Naive B cell (primary cell): ENCODE measurements around the gene NUCB1. TPM values are rescaled to one million over a fixed set of nuclear protein-coding genes. Genes with fewer than 3 reads are reported as not detected.

Source experiments
- ATAC-seq, 2 donors: fragments of 150-1000 bp; cut with Tn5 transposase; 2 replicates each; pipeline ENCODE4 v1.10.0; 2021; ENCODE audit warnings: low read depth in 2 of 2, mild to moderate bottlenecking in 2 of 2, moderate library complexity in 2 of 2
- DNase-seq: peaks from one replicate; pipeline ENCODE4 v3.0.0; 2022
- H3K27ac Mint-ChIP-seq, 6 donors: one replicate each; pipeline ENCODE4 v1.8.0; 2020 to 2022; ENCODE audit warnings: mild to moderate bottlenecking in 6 of 6, mixed read lengths in 6 of 6, moderate library complexity in 5 of 6, inconsistent platforms in 2 of 6
- H3K27me3 Mint-ChIP-seq, 3 donors: one replicate each; pipeline ENCODE4 v1.8.0; 2021 to 2022; ENCODE audit warnings: mixed read lengths in 3 of 3, mild to moderate bottlenecking in 1 of 3
- H3K36me3 Mint-ChIP-seq, 2 donors: one replicate each; pipeline ENCODE4 v1.8.0; 2020 to 2022; ENCODE audit warnings: mixed read lengths in 2 of 2, inconsistent platforms in 1 of 2, mild to moderate bottlenecking in 1 of 2
- H3K4me1 Mint-ChIP-seq, 3 donors: one replicate each; pipeline ENCODE4 v1.8.0; 2020 to 2022; ENCODE audit warnings: mixed read lengths in 3 of 3, inconsistent platforms in 1 of 3, mild to moderate bottlenecking in 1 of 3, moderate library complexity in 1 of 3
- H3K4me3 Mint-ChIP-seq, 8 donors: one replicate each; pipeline ENCODE4 v1.8.0; 2020 to 2022; ENCODE audit warnings: mild to moderate bottlenecking in 8 of 8, mixed read lengths in 8 of 8, moderate library complexity in 8 of 8, inconsistent platforms in 2 of 8
- H3K9me3 Mint-ChIP-seq, 7 donors: one replicate each; pipeline ENCODE4 v1.8.0; 2020 to 2022; ENCODE audit warnings: mixed read lengths in 7 of 7, mild to moderate bottlenecking in 5 of 7, inconsistent platforms in 2 of 7, moderate library complexity in 1 of 7
- polyA plus RNA-seq, 6 donors: library from polyadenylated mRNA; unstranded; fragments of 300-500 nt; fragmentation: Illumina TruSeq; gene quantifications; one replicate each; pipeline ENCODE4 v1.2.3, GENCODE V29; 2021; ENCODE audit warnings: low read depth in 6 of 6

NUCB1 gene
- polyA plus RNA-seq, 6 donors from 2014 or later, result 48.8 to 90.6 (median 54.6) TPM

GRCh38 chr19:48965806-48966540, 65.9 kb downstream of the NUCB1 start:
- peak overlapping the region; percentile 96 to 100 (median 98) for H3K4me3 Mint-ChIP-seq
- peak; percentile 65 for ATAC-seq

GRCh38 chr19:48966541-48967345, 66.6 kb downstream of the NUCB1 start:
- peak overlapping the region; percentile 96 to 100 (median 98) for H3K4me3 Mint-ChIP-seq
- no peak for DNase-seq
- H3K27ac Mint-ChIP-seq, result peak overlapping the region in 4 of 6 donors; percentile 94 to 99 (median 97)

More at GRCh38 chr19:48965806-48966540, 65.9 kb downstream of the NUCB1 start:
- DNase-seq, result peak; percentile 85
- Mint-ChIP-seq H3K27ac (peak overlapping the region; percentile 96 to 99 (median 98)), H3K36me3 (peaks cover 5 to 12% of the 10 kb centered on the region in 2 donors), H3K27me3 (no peaks in the 10 kb centered on the region), H3K4me1 (peaks cover 62 to 74% (median 69%) of the 10 kb centered on the region in 3 donors), H3K9me3 (peaks cover 0 to 2% (median 0%) of the 10 kb centered on the region in 7 donors)

GRCh38 chr19:48967346-48968178, 67.5 kb downstream of the NUCB1 start:
- peaks cover 49 to 60% (median 55%) of the 10 kb centered on the region in 3 donors for H3K4me1 Mint-ChIP-seq
- DNase-seq, result no peak
- peak overlapping the region in 1 of 6 donors; percentile 75 for H3K27ac Mint-ChIP-seq
- ATAC-seq, result no peak
- no peaks in the 10 kb centered on the region for H3K27me3 Mint-ChIP-seq
- H3K36me3 Mint-ChIP-seq, result peaks cover 5 to 12% of the 10 kb centered on the region in 2 donors
- H3K4me3 Mint-ChIP-seq, result peak overlapping the region in 7 of 8 donors; percentile 5 to 100 (median 57)
- peaks cover 0 to 2% (median 0%) of the 10 kb centered on the region in 7 donors for H3K9me3 Mint-ChIP-seq

More at GRCh38 chr19:48966541-48967345, 66.6 kb downstream of the NUCB1 start:
- H3K36me3 Mint-ChIP-seq, result peaks cover 5 to 12% of the 10 kb centered on the region in 2 donors
- no peaks in the 10 kb centered on the region for H3K27me3 Mint-ChIP-seq
- peaks cover 0 to 2% (median 0%) of the 10 kb centered on the region in 7 donors for H3K9me3 Mint-ChIP-seq
- peaks cover 57 to 69% (median 64%) of the 10 kb centered on the region in 3 donors for H3K4me1 Mint-ChIP-seq
- no peak for ATAC-seq

- H3K36me3 Mint-ChIP-seq, result peaks cover 9 to 12% of the 10 kb centered on the region in 2 donors
- H3K9me3 Mint-ChIP-seq, result peaks cover 0 to 2% (median 0%) of the 10 kb centered on the region in 7 donors
- H3K27me3 Mint-ChIP-seq, result no peaks in the 10 kb centered on the region
- H3K4me3 Mint-ChIP-seq, result peak overlapping the region in 2 of 8 donors; percentile 10 to 98
- no peak for DNase-seq
- peak overlapping the region in 3 of 6 donors; percentile 17 to 92 (median 29) for H3K27ac Mint-ChIP-seq
- ATAC-seq, result no peak
- H3K4me1 Mint-ChIP-seq, result peaks cover 45 to 54% (median 49%) of the 10 kb centered on the region in 3 donors
Measured at GRCh38 chr19:48968179-48968661, 68.1 kb downstream of the NUCB1 start.

- H3K36me3 Mint-ChIP-seq, result peaks cover 9 to 12% of the 10 kb centered on the region in 2 donors
- H3K27ac Mint-ChIP-seq, result no peak overlapping the region
- ATAC-seq (no peak), DNase-seq (no peak)
- peak overlapping the region in 1 of 8 donors; percentile 44 for H3K4me3 Mint-ChIP-seq
- peaks cover 0 to 2% (median 0%) of the 10 kb centered on the region in 7 donors for H3K9me3 Mint-ChIP-seq
- H3K27me3 Mint-ChIP-seq, result no peaks in the 10 kb centered on the region
- H3K4me1 Mint-ChIP-seq, result peaks cover 40 to 48% (median 43%) of the 10 kb centered on the region in 3 donors
Measured at GRCh38 chr19:48968813-48969218, 68.7 kb downstream of the NUCB1 start.

GRCh38 chr19:48969276-48970138, 69.4 kb downstream of the NUCB1 start:
- peak overlapping the region in 1 of 8 donors; percentile 52 for H3K4me3 Mint-ChIP-seq
- DNase-seq, result no peak
- peaks cover 0 to 2% (median 0%) of the 10 kb centered on the region in 7 donors for H3K9me3 Mint-ChIP-seq
- H3K4me1 Mint-ChIP-seq, result peaks cover 33 to 41% (median 36%) of the 10 kb centered on the region in 3 donors
- H3K27ac Mint-ChIP-seq, result no peak overlapping the region
- no peak for ATAC-seq
- H3K36me3 Mint-ChIP-seq, result peaks cover 9 to 12% of the 10 kb centered on the region in 2 donors
- H3K27me3 Mint-ChIP-seq, result no peaks in the 10 kb centered on the region

- Mint-ChIP-seq H3K27me3 (no peaks in the 10 kb centered on the region), H3K4me1 (peaks cover 26 to 33% (median 28%) of the 10 kb centered on the region in 3 donors), H3K27ac (peak overlapping the region in 1 of 6 donors; percentile 38), H3K4me3 (peak overlapping the region in 1 of 8 donors; percentile 9), H3K36me3 (peaks cover 9 to 12% of the 10 kb centered on the region in 2 donors), H3K9me3 (peaks cover 0 to 2% (median 0%) of the 10 kb centered on the region in 7 donors)
- DNase-seq (no peak), ATAC-seq (no peak)
Measured at GRCh38 chr19:48970139-48970766, 70.1 kb downstream of the NUCB1 start.

GRCh38 chr19:48970923-48971395, 70.8 kb downstream of the NUCB1 start:
- Mint-ChIP-seq H3K36me3 (peaks cover 9 to 12% of the 10 kb centered on the region in 2 donors), H3K4me1 (peaks cover 19 to 29% (median 21%) of the 10 kb centered on the region in 3 donors), H3K4me3 (peak overlapping the region in 3 of 8 donors; percentile 3 to 18 (median 9)), H3K27me3 (no peaks in the 10 kb centered on the region), H3K27ac (peak overlapping the region in 1 of 6 donors; percentile 52), H3K9me3 (peaks cover 0 to 2% (median 0%) of the 10 kb centered on the region in 7 donors)
- ATAC-seq (peak; percentile 95 to 97), DNase-seq (peak; percentile 72)

Other genes with a start within 250 kb of the NUCB1 start
- not detected for gene NTN5, start 227.3 kb upstream of the NUCB1 start, polyA plus RNA-seq
- under 1 TPM in 3 of 6 donors, not detected in 3; 0.11 to 0.26 (median 0.17) TPM for gene FUT2, start 204.3 kb upstream of the NUCB1 start, polyA plus RNA-seq
- under 1 TPM in 5 of 6 donors, not detected in 1; 0.21 to 0.70 (median 0.31) TPM for gene MAMSTR, start 180.6 kb upstream of the NUCB1 start, polyA plus RNA-seq
- gene RASIP1, start 159.7 kb upstream of the NUCB1 start, polyA plus RNA-seq, result under 1 TPM in 1 of 6 donors, not detected in 5; 0.48 TPM
- not detected for gene IZUMO1, start 153.4 kb upstream of the NUCB1 start, polyA plus RNA-seq
- not detected for gene FUT1, start 147.7 kb upstream of the NUCB1 start, polyA plus RNA-seq
- not detected for gene FGF21, start 144.8 kb upstream of the NUCB1 start, polyA plus RNA-seq
- gene BCAT2, start 89.3 kb upstream of the NUCB1 start, polyA plus RNA-seq, result 10 to 100 TPM; 16.3 to 29.5 (median 22.2) TPM
- gene HSD17B14, start 63.8 kb upstream of the NUCB1 start, polyA plus RNA-seq, result 1 to 10 TPM in 4 of 6 donors, under 1 TPM in 1, not detected in 1; 1.00 to 3.3 (median 1.4) TPM
- gene PLEKHA4, start 31.7 kb upstream of the NUCB1 start, polyA plus RNA-seq, result 10 to 100 TPM in 1 of 6 donors, 1 to 10 TPM in 5; 4.4 to 15.3 (median 8.7) TPM
- 100 to 1,000 TPM in 5 of 6 donors, 10 to 100 TPM in 1; 98.9 to 436 (median 172) TPM for gene PPP1R15A, start 27.9 kb upstream of the NUCB1 start, polyA plus RNA-seq
- not detected for gene TULP2, start 1.6 kb upstream of the NUCB1 start, polyA plus RNA-seq
- gene DHDH, start 33.4 kb downstream of the NUCB1 start, polyA plus RNA-seq, result under 1 TPM in 1 of 6 donors, not detected in 5; 0.32 TPM
- 10 to 100 TPM; 56.0 to 88.2 (median 68.3) TPM for gene BAX, start 54.6 kb downstream of the NUCB1 start, polyA plus RNA-seq
- 1,000 to 10,000 TPM; 5,752 to 7,301 (median 6,284) TPM for gene FTL, start 65.0 kb downstream of the NUCB1 start, polyA plus RNA-seq
- gene GYS1, start 93.0 kb downstream of the NUCB1 start, polyA plus RNA-seq, result 10 to 100 TPM; 16.0 to 24.1 (median 20.5) TPM
- 10 to 100 TPM; 39.7 to 63.2 (median 50.0) TPM for gene RUVBL2, start 93.6 kb downstream of the NUCB1 start, polyA plus RNA-seq
- gene LHB, start 116.8 kb downstream of the NUCB1 start, polyA plus RNA-seq, result not detected
- not detected for gene CGB3, start 124.0 kb downstream of the NUCB1 start, polyA plus RNA-seq
- gene CGB2, start 131.6 kb downstream of the NUCB1 start, polyA plus RNA-seq, result not detected
- not detected for gene CGB1, start 136.6 kb downstream of the NUCB1 start, polyA plus RNA-seq
- gene CGB5, start 143.5 kb downstream of the NUCB1 start, polyA plus RNA-seq, result not detected
- gene CGB8, start 148.8 kb downstream of the NUCB1 start, polyA plus RNA-seq, result not detected
- gene CGB7, start 157.4 kb downstream of the NUCB1 start, polyA plus RNA-seq, result not detected
- not detected for gene NTF4, start 164.5 kb downstream of the NUCB1 start, polyA plus RNA-seq
- not detected for gene KCNA7, start 172.4 kb downstream of the NUCB1 start, polyA plus RNA-seq
- 10 to 100 TPM; 29.8 to 63.5 (median 41.6) TPM for gene SNRNP70, start 185.1 kb downstream of the NUCB1 start, polyA plus RNA-seq
- gene LIN7B, start 214.1 kb downstream of the NUCB1 start, polyA plus RNA-seq, result 1 to 10 TPM in 5 of 6 donors, not detected in 1; 2.8 to 5.0 (median 3.5) TPM
- 1 to 10 TPM; 2.8 to 6.3 (median 5.8) TPM for gene C19orf73, start 218.8 kb downstream of the NUCB1 start, polyA plus RNA-seq
- gene PPFIA3, start 219.2 kb downstream of the NUCB1 start, polyA plus RNA-seq, result under 1 TPM in 2 of 6 donors, not detected in 4; 0.23 to 0.26 TPM